ENCODE results near the gene PLEKHD1. TPM values are rescaled to one million over a fixed set of nuclear protein-coding genes. Genes with fewer than 3 reads are reported as not detected.

PLEKHD1 gene
- total and polyA plus RNA-seq, 2 of the 8 experiments (the other 6 are each of a cell fraction or from before 2014, with no cell fraction given), result 0.24 to 0.48 TPM

GRCh38 chr14:69525896-69526295, 41.4 kb downstream of the PLEKHD1 start (continued):
- TF ChIP-seq, protein P1, sequence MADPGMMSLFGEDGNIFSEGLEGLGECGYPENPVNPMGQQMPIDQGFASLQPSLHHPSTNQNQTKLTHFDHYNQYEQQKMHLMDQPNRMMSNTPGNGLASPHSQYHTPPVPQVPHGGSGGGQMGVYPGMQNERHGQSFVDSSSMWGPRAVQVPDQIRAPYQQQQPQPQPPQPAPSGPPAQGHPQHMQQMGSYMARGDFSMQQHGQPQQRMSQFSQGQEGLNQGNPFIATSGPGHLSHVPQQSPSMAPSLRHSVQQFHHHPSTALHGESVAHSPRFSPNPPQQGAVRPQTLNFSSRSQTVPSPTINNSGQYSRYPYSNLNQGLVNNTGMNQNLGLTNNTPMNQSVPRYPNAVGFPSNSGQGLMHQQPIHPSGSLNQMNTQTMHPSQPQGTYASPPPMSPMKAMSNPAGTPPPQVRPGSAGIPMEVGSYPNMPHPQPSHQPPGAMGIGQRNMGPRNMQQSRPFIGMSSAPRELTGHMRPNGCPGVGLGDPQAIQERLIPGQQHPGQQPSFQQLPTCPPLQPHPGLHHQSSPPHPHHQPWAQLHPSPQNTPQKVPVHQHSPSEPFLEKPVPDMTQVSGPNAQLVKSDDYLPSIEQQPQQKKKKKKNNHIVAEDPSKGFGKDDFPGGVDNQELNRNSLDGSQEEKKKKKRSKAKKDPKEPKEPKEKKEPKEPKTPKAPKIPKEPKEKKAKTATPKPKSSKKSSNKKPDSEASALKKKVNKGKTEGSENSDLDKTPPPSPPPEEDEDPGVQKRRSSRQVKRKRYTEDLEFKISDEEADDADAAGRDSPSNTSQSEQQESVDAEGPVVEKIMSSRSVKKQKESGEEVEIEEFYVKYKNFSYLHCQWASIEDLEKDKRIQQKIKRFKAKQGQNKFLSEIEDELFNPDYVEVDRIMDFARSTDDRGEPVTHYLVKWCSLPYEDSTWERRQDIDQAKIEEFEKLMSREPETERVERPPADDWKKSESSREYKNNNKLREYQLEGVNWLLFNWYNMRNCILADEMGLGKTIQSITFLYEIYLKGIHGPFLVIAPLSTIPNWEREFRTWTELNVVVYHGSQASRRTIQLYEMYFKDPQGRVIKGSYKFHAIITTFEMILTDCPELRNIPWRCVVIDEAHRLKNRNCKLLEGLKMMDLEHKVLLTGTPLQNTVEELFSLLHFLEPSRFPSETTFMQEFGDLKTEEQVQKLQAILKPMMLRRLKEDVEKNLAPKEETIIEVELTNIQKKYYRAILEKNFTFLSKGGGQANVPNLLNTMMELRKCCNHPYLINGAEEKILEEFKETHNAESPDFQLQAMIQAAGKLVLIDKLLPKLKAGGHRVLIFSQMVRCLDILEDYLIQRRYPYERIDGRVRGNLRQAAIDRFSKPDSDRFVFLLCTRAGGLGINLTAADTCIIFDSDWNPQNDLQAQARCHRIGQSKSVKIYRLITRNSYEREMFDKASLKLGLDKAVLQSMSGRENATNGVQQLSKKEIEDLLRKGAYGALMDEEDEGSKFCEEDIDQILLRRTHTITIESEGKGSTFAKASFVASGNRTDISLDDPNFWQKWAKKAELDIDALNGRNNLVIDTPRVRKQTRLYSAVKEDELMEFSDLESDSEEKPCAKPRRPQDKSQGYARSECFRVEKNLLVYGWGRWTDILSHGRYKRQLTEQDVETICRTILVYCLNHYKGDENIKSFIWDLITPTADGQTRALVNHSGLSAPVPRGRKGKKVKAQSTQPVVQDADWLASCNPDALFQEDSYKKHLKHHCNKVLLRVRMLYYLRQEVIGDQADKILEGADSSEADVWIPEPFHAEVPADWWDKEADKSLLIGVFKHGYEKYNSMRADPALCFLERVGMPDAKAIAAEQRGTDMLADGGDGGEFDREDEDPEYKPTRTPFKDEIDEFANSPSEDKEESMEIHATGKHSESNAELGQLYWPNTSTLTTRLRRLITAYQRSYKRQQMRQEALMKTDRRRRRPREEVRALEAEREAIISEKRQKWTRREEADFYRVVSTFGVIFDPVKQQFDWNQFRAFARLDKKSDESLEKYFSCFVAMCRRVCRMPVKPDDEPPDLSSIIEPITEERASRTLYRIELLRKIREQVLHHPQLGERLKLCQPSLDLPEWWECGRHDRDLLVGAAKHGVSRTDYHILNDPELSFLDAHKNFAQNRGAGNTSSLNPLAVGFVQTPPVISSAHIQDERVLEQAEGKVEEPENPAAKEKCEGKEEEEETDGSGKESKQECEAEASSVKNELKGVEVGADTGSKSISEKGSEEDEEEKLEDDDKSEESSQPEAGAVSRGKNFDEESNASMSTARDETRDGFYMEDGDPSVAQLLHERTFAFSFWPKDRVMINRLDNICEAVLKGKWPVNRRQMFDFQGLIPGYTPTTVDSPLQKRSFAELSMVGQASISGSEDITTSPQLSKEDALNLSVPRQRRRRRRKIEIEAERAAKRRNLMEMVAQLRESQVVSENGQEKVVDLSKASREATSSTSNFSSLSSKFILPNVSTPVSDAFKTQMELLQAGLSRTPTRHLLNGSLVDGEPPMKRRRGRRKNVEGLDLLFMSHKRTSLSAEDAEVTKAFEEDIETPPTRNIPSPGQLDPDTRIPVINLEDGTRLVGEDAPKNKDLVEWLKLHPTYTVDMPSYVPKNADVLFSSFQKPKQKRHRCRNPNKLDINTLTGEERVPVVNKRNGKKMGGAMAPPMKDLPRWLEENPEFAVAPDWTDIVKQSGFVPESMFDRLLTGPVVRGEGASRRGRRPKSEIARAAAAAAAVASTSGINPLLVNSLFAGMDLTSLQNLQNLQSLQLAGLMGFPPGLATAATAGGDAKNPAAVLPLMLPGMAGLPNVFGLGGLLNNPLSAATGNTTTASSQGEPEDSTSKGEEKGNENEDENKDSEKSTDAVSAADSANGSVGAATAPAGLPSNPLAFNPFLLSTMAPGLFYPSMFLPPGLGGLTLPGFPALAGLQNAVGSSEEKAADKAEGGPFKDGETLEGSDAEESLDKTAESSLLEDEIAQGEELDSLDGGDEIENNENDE (IDR thresholded peaks at IDR 0.05; ENCODE audit: insufficient replicate concordance, low read length), result no peak
- no peak for TF ChIP-seq RFX5 (IDR thresholded peaks at IDR 0.05; ENCODE audit: borderline replicate concordance, low read depth, low read length)
- no peak for TF ChIP-seq POLR2AphosphoS5 (IDR thresholded peaks at IDR 0.05; ENCODE audit: low read depth, low read length)
- TF ChIP-seq JUND (IDR thresholded peaks at IDR 0.05; ENCODE audit: low read length), result no peak
- TF ChIP-seq RNF2 (IDR thresholded peaks at IDR 0.05; ENCODE audit: borderline replicate concordance, low read depth, low read length, missing control alignments, poor library complexity, severe bottlenecking), result no peak
- no peak for TF ChIP-seq TCF12 (IDR thresholded peaks at IDR 0.05; ENCODE audit: low read depth, low read length)
- no peak for TF ChIP-seq YY1 (IDR thresholded peaks at IDR 0.05; ENCODE audit: low read depth, low read length)
- no peak for TF ChIP-seq MAX (IDR thresholded peaks at IDR 0.05)
- no peak for TF ChIP-seq CTBP2 (IDR thresholded peaks at IDR 0.05; ENCODE audit: borderline replicate concordance, insufficient read depth, insufficient read length, low read length)
- no peak for TF ChIP-seq GABPA (IDR thresholded peaks at IDR 0.05; ENCODE audit: borderline replicate concordance, insufficient read depth, low read length)
- TF ChIP-seq CHD1 (IDR thresholded peaks at IDR 0.05; ENCODE audit: low read depth, low read length), result no peak
